ENCODE results near the gene CBX3. TPM values are rescaled to one million over a fixed set of nuclear protein-coding genes. Genes with fewer than 3 reads are reported as not detected.
"Not testable (repeated sequence)": the region's sequence is repeated elsewhere in the genome, so short reads cannot be mapped to it uniquely, and the experiment has no call there.

The CBX3 gene
- total RNA-seq, 2 experiments from 2014 or later: 252 to 364 TPM

DNA sequence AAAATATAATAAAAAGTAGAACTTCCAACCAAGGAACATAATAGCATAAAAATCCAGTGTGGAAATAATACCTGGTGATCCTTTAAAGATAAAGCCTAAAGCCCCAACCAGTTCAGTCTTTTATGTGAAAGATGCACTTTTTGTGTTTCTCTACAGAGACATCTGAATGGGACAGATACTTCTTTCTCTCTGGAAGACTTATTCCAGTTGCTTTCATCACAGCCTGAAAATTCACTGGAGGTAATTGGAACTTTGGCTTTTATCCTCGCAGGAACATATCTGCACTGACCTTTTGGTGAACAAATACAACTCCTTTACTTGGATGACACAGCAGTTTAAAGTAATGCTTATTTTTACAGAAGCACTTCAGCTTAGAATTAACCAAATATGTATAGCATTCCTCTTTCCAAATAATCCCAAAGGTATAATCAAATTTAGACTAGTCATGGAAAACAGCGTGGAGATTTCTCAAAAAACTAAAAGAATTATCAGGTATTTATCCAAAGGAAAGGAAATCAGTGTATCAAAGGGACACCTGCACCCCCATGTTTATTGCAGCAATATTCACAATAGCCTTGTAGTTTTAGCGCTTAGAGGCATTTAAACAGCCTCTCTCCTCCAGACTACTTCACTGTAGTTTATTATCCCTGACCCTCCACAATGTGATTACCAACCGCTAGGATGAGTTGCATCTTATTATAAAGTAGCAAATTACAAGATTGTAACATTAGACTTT lies 17.8 kb upstream of the CBX3 start:
- H3K9me3 ChIP-seq (ENCODE audit: low read length): no peaks in the 10 kb centered on the region
- H4K20me1 ChIP-seq (ENCODE audit: insufficient read depth, low read length): peaks cover 12% of the 10 kb centered on the region
- H3K79me2 ChIP-seq (ENCODE audit: insufficient read depth, low read depth, low read length): no peaks in the 10 kb centered on the region
- ChIA-PET POLR2A (interaction anchor here (0.9 to 1.1 kb wide), 3 partner anchors 11 to 58 kb away, joined by 3 to 5 read pairs (median 3); no protein-coding TSS in a partner anchor), CTCF (ENCODE audit: unreplicated experiment) (no interaction called here)
- H3K36me3 ChIP-seq (ENCODE audit: insufficient read depth, low read length): peaks cover 75% of the 10 kb centered on the region
- no peak overlapping the region for H3K4me3 ChIP-seq (ENCODE audit: low read depth, low read length, poor library complexity, severe bottlenecking)
- peaks cover 12% of the 10 kb centered on the region for H3K4me1 ChIP-seq (ENCODE audit: insufficient read depth, low read length, poor library complexity, severe bottlenecking)
- no peak for TF ChIP-seq CTCF (conservative IDR thresholded peaks at IDR 0.05; ENCODE audit: low read length)
- no peak for TF ChIP-seq EZH2phosphoT487 (IDR thresholded peaks at IDR 0.05; ENCODE audit: borderline replicate concordance, low read depth, low read length)
- H3K27ac ChIP-seq (ENCODE audit: low read depth, low read length, poor library complexity, severe bottlenecking): peak overlapping the region; percentile 26
- DNase-seq (ENCODE audit: low spot score): peak; percentile 22
- no peak overlapping the region for H2AFZ ChIP-seq (ENCODE audit: low read length)
- H3K9me2 ChIP-seq (ENCODE audit: insufficient read depth, low read length): no peaks in the 10 kb centered on the region
- no peak overlapping the region for H3K4me2 ChIP-seq (ENCODE audit: low read length)
- no TSS peak for BruUV-seq (replicated peaks)
- intact Hi-C loops (cut with micrococcal nuclease; ENCODE audit: unreplicated experiment): loop anchor here (5.0 kb wide), 1 partner anchor 91 kb away; no protein-coding TSS in a partner anchor

- H3K79me2 ChIP-seq (ENCODE audit: insufficient read depth, low read depth, low read length); H2AFZ ChIP-seq (ENCODE audit: low read length); H3K9me3 ChIP-seq (ENCODE audit: low read length); CTCF ChIA-PET (ENCODE audit: unreplicated experiment); H3K4me3 ChIP-seq (ENCODE audit: low read depth, low read length, poor library complexity, severe bottlenecking); BruUV-seq (replicated peaks); H3K4me2 ChIP-seq (ENCODE audit: low read length); H3K9me2 ChIP-seq (ENCODE audit: insufficient read depth, low read length): not testable (repeated sequence)
- Histone ChIP-seq H4K20me1 (ENCODE audit: insufficient read depth, low read length) (peaks cover 18% of the 10 kb centered on the region), H3K4me1 (ENCODE audit: insufficient read depth, low read length, poor library complexity, severe bottlenecking) (peaks cover 19% of the 10 kb centered on the region), H3K36me3 (ENCODE audit: insufficient read depth, low read length) (peaks cover 82% of the 10 kb centered on the region), H3K27ac (ENCODE audit: low read depth, low read length, poor library complexity, severe bottlenecking) (peak overlapping the region; percentile 5)
- intact Hi-C loops (cut with micrococcal nuclease; ENCODE audit: unreplicated experiment): loop anchor here (5.0 kb wide), 2 partner anchors 92 to 292 kb away; no protein-coding TSS in a partner anchor
- POLR2A ChIA-PET: interaction anchor here (0.9 kb wide), 1 partner anchor 46 kb away, joined by 3 read pairs; no protein-coding TSS in a partner anchor
- peak; percentile 16 for DNase-seq (ENCODE audit: low spot score)
Observed at GRCh38 chr7:26184281-26185101, 17.1 kb upstream of the CBX3 start.

- Histone ChIP-seq H4K20me1 (ENCODE audit: insufficient read depth, low read length) (peaks cover 23% of the 10 kb centered on the region), H3K79me2 (ENCODE audit: insufficient read depth, low read depth, low read length) (peaks cover 13% of the 10 kb centered on the region; the same call in 1 of the 2 replicates), H3K27ac (ENCODE audit: low read depth, low read length, poor library complexity, severe bottlenecking) (peak overlapping the region; percentile 10), H3K36me3 (ENCODE audit: insufficient read depth, low read length) (peaks cover 82% of the 10 kb centered on the region), H3K4me1 (ENCODE audit: insufficient read depth, low read length, poor library complexity, severe bottlenecking) (peaks cover 20% of the 10 kb centered on the region), H3K4me3 (ENCODE audit: low read depth, low read length, poor library complexity, severe bottlenecking) (no peak overlapping the region), H2AFZ (ENCODE audit: low read length) (no peak overlapping the region), H3K9me2 (ENCODE audit: insufficient read depth, low read length) (no peaks in the 10 kb centered on the region), H3K9me3 (ENCODE audit: low read length) (no peaks in the 10 kb centered on the region), H3K4me2 (ENCODE audit: low read length) (no peak overlapping the region)
- intact Hi-C loops (cut with micrococcal nuclease; ENCODE audit: unreplicated experiment): loop anchor here (5.0 kb wide), 1 partner anchor 293 kb away; no protein-coding TSS in a partner anchor
- BruUV-seq (replicated peaks): TSS peak; percentile 56
- peak; percentile 27 for DNase-seq (ENCODE audit: low spot score)
- TF ChIP-seq CTCF (conservative IDR thresholded peaks at IDR 0.05; ENCODE audit: low read length): no peak
- no peak for TF ChIP-seq EZH2phosphoT487 (IDR thresholded peaks at IDR 0.05; ENCODE audit: borderline replicate concordance, low read depth, low read length)
- CTCF ChIA-PET (ENCODE audit: unreplicated experiment): no interaction called here
- POLR2A ChIA-PET: interaction anchor here (0.6 to 0.7 kb wide), 3 partner anchors 28 to 270 kb away, joined by 3 to 6 read pairs (median 3); no protein-coding TSS in a partner anchor
Observed at GRCh38 chr7:26185131-26185843, 16.3 kb upstream of the CBX3 start.
